Common myeloid progenitor, CD34-positive (primary cell): ENCODE results near the gene N4BP3.
"Not testable (repeated sequence)": the region's sequence is repeated elsewhere in the genome, so short reads cannot be mapped to it uniquely, and the experiment has no call there.

Experiments
- CTCF ChIA-PET: fragments of 350-600 bp; sonication (Branson Sonifier 250); formaldehyde crosslinking; loops from one replicate; lab custom pipeline; 2021; ENCODE audit warnings: antibody characterized with exemption; lab: Charles Lee
- POLR2A ChIA-PET: fragments of 350-600 bp; sonication (Branson Sonifier 250); formaldehyde crosslinking; loops from one replicate; lab custom pipeline; 2021; ENCODE audit warnings: antibody characterized with exemption; lab: Charles Lee
- DNase-seq, 3 donors: peaks; one replicate each; pipeline versions ENCODE4 v3.0.0 to v3.0.0-alpha.2; 2013
- H3K27ac ChIP-seq, 2 experiments: 1 replicate in 1 of 2; 2 replicates in 1 of 2; pipeline ENCODE4 v1.7.0; 2013; ENCODE audit warnings: inconsistent platforms in 2 of 2, low read length in 2 of 2, mild to moderate bottlenecking in 2 of 2, low read depth in 1 of 2, moderate library complexity in 1 of 2; ENCODE audit not compliant: severe bottlenecking in 2 of 2, insufficient read depth in 1 of 2, poor library complexity in 1 of 2
- H3K27me3 ChIP-seq, 5 experiments: replicated peaks in 2 of 5; 1 replicate in 3 of 5; 2 replicates in 2 of 5; pipeline versions ENCODE4 v1.6.1 to v1.7.0; 2013; ENCODE audit warnings: low read length in 4 of 5, mild to moderate bottlenecking in 2 of 5, moderate library complexity in 2 of 5, inconsistent platforms in 1 of 5; ENCODE audit not compliant: insufficient read depth in 5 of 5, control insufficient read depth in 4 of 5
- H3K36me3 ChIP-seq, 4 experiments: 1 replicate in 2 of 4; 2 replicates in 2 of 4; pipeline versions ENCODE4 v1.6.1 to v1.7.0; 2013; ENCODE audit warnings: low read length in 3 of 4, control low read depth in 1 of 4, mild to moderate bottlenecking in 1 of 4; ENCODE audit not compliant: control insufficient read depth in 4 of 4, insufficient read depth in 4 of 4
- H3K4me1 ChIP-seq, 4 experiments: 1 replicate in 3 of 4; 2 replicates in 1 of 4; pipeline versions ENCODE4 v1.6.1 to v1.7.1; 2013; ENCODE audit warnings: low read length in 3 of 4, mild to moderate bottlenecking in 3 of 4, control low read depth in 1 of 4, inconsistent platforms in 1 of 4, moderate library complexity in 1 of 4; ENCODE audit not compliant: control insufficient read depth in 4 of 4, insufficient read depth in 4 of 4; ENCODE audit errors: control extremely low read depth in 1 of 4
- H3K4me3 ChIP-seq, 7 experiments: 1 replicate in 4 of 7; 2 replicates in 3 of 7; pipeline versions ENCODE4 v1.5.1 to v1.7.0; 2013; ENCODE audit warnings: mild to moderate bottlenecking in 7 of 7, low read length in 6 of 7, moderate library complexity in 6 of 7, inconsistent platforms in 2 of 7, low read depth in 2 of 7, control low read depth in 1 of 7; ENCODE audit not compliant: insufficient read depth in 4 of 7, control insufficient read depth in 1 of 7; ENCODE audit errors: extremely low read depth in 1 of 7
- H3K9me3 ChIP-seq, 5 experiments: 1 replicate in 4 of 5; 2 replicates in 1 of 5; pipeline versions ENCODE4 v1.6.1 to v1.7.1; 2013; ENCODE audit warnings: low read length in 4 of 5, mild to moderate bottlenecking in 2 of 5, inconsistent platforms in 1 of 5, low read depth in 1 of 5, moderate library complexity in 1 of 5; ENCODE audit not compliant: control insufficient read depth in 4 of 5, insufficient read depth in 2 of 5; ENCODE audit errors: control extremely low read depth in 1 of 5
- WGBS: methylation state at CpG from one replicate; pipeline ENCODE4 v1.1.5; 2013; ENCODE audit not compliant: insufficient coverage; 5-methylcytosine and 5-hydroxymethylcytosine counted together

The N4BP3 gene

GRCh38 chr5:178081571-178082243 lies 31.6 kb upstream of the N4BP3 start:
- WGBS = 97% methylated on average over 11 of the region's 12 CpGs
- Histone ChIP-seq H3K4me1 (peaks cover 0 to 4% (median 2%) of the 10 kb centered on the region in 4 experiments), H3K27ac (no peak overlapping the region), H3K9me3 (no peaks in the 10 kb centered on the region), H3K36me3 (no peaks in the 10 kb centered on the region), H3K4me3 (no peak overlapping the region), H3K27me3 (peaks cover 0 to 7% (median 4%) of the 10 kb centered on the region in 5 experiments)
- CTCF ChIA-PET = interaction anchor here (1.1 to 12.2 kb wide), 3 partner anchors 12 to 71 kb away, joined by 3 to 458 read pairs (median 137); partner anchors contain the start of gene NHP2
- POLR2A ChIA-PET = no interaction called here
- no peak for DNase-seq

DNA sequence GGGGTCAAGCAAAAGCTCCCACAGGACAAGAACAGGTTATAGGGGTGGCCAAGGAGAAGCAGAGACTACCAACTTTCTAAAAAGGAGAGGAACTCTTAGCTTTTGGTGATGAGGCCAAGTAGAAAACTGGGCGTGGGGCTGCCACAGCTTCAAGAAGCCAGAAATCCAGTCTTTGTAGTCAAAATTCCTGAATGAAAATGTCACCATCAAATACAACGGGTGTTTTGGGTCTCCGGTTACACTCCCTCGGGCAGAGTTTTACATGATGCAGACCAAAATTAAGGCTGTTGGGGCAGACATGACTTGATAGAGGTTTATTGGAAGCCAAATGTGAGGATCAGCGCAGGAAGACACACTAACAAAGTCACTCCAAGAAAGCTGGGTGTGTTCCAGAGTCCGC lies 29.4 kb upstream of the N4BP3 start:
- ChIA-PET POLR2A (no interaction called here), CTCF (interaction anchor here (0.9 to 1.8 kb wide), 6 partner anchors 37 to 65 kb away, joined by 3 to 7 read pairs (median 4); no protein-coding TSS in a partner anchor)
- Histone ChIP-seq H3K4me3 (no peak overlapping the region), H3K4me1 (peaks cover 0 to 4% (median 2%) of the 10 kb centered on the region in 4 experiments), H3K27me3 (peaks cover 0 to 7% (median 3%) of the 10 kb centered on the region in 5 experiments), H3K27ac (no peak overlapping the region), H3K9me3 (no peaks in the 10 kb centered on the region), H3K36me3 (no peaks in the 10 kb centered on the region)
- WGBS = 100% methylated on average over 5 of the region's 6 CpGs
- DNase-seq = no peak

- ChIA-PET CTCF (interaction anchor here (1.6 kb wide), 1 partner anchor 59 kb away, joined by 6 read pairs; no protein-coding TSS in a partner anchor), POLR2A (no interaction called here)
- Histone ChIP-seq H3K27me3 (peaks cover 0 to 7% (median 3%) of the 10 kb centered on the region in 5 experiments), H3K27ac (no peak overlapping the region), H3K4me3 (no peak overlapping the region), H3K4me1 (peaks cover 0 to 4% (median 2%) of the 10 kb centered on the region in 4 experiments), H3K36me3 (no peaks in the 10 kb centered on the region), H3K9me3 (no peaks in the 10 kb centered on the region)
- no peak for DNase-seq
- 100% methylated on average over 1 of the region's 6 CpGs for WGBS
These were observed 28.0 kb upstream of the N4BP3 start for GRCh38 chr5:178085316-178085715.

DNA sequence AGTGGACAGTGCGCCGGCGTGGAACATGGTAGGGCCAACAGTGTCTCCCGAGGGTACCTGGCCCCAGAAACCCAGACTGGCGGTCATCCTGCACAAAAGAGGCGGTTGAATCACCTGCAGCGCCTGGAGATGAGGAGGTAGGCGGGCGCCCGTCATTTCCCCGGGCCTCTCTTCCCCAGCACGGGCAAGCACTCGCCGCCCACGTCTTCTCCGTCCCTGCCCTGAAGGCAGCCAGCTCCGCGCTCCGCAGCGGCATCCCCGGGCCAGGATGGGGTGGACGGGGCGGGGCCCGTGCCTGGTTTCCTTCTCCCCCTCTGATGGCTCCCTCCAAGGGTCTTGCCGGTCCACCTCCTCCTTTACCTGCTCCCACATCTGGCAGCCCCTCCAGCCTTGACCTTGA lies 27.1 kb upstream of the N4BP3 start:
- peaks cover 0 to 7% (median 3%) of the 10 kb centered on the region in 5 experiments for H3K27me3 ChIP-seq
- H3K4me3 ChIP-seq = no peak overlapping the region
- peaks cover 0 to 4% (median 2%) of the 10 kb centered on the region in 4 experiments for H3K4me1 ChIP-seq
- ChIA-PET POLR2A (no interaction called here), CTCF (interaction anchor here (1.2 kb wide), 1 partner anchor 11 kb away, joined by 5 read pairs; no protein-coding TSS in a partner anchor)
- peaks cover 0 to under 1% (median 0%) of the 10 kb centered on the region in 5 experiments for H3K9me3 ChIP-seq
- no peak for DNase-seq
- H3K36me3 ChIP-seq = no peaks in the 10 kb centered on the region
- 61% methylated on average over 24 of the region's 25 CpGs for WGBS
- H3K27ac ChIP-seq = no peak overlapping the region

- H3K4me3 ChIP-seq, H3K9me3 ChIP-seq, DNase-seq, H3K27me3 ChIP-seq, H3K36me3 ChIP-seq, H3K4me1 ChIP-seq, H3K27ac ChIP-seq, POLR2A ChIA-PET: not testable (repeated sequence)
- WGBS = 80% methylated on average over 2 of the region's 5 CpGs
- CTCF ChIA-PET = interaction anchor here (1.2 kb wide), 1 partner anchor 11 kb away, joined by 5 read pairs; no protein-coding TSS in a partner anchor
These were observed 26.1 kb upstream of the N4BP3 start for GRCh38 chr5:178087199-178087598.

- no peaks in the 10 kb centered on the region for H3K36me3 ChIP-seq
- 96% methylated on average over 6 of the region's 6 CpGs for WGBS
- POLR2A ChIA-PET = no interaction called here
- no peak for DNase-seq
- H3K4me1 ChIP-seq = peaks cover 0 to 3% (median 2%) of the 10 kb centered on the region in 4 experiments
- CTCF ChIA-PET = interaction anchor here (1.1 to 1.8 kb wide), 7 partner anchors 8 to 59 kb away, joined by 3 to 7 read pairs (median 4); no protein-coding TSS in a partner anchor
- H3K27me3 ChIP-seq = peaks cover 0 to 7% (median 0%) of the 10 kb centered on the region in 5 experiments
- H3K9me3 ChIP-seq = peaks cover 0 to 3% (median 0%) of the 10 kb centered on the region in 5 experiments
- H3K4me3 ChIP-seq = no peak overlapping the region
- H3K27ac ChIP-seq = no peak overlapping the region
These were observed 22.5 kb upstream of the N4BP3 start for GRCh38 chr5:178090856-178091255.

DNA sequence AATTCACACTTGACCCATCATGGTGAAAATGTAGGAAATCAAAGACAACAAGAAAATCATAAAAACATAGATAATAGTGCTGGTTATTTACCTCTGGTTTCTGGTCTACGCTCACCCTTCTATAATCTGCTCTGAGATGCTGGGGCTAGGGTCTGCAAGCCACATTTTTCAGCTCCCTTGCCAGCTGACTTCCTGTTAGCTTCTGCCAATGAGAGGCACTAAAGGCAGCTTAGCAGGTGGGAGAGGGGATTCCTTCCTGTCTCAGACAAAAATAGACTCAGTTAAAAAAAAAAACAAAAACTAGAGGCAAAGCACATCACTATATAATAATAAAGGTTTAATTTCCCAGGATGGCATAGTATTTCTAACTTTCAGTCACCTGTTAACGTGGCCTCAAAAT lies 20.2 kb upstream of the N4BP3 start:
- no peaks in the 10 kb centered on the region for H3K27me3 ChIP-seq
- H3K36me3 ChIP-seq = no peaks in the 10 kb centered on the region
- H3K4me1 ChIP-seq = peaks cover 0 to 3% (median 2%) of the 10 kb centered on the region in 4 experiments
- ChIA-PET POLR2A (no interaction called here), CTCF (interaction anchor here (0.6 to 0.7 kb wide), 2 partner anchors 12 to 36 kb away, joined by 3 read pairs; no protein-coding TSS in a partner anchor)
- WGBS = no CpG with 5 or more reads among the region's 2 CpGs
- no peak overlapping the region for H3K27ac ChIP-seq
- H3K9me3 ChIP-seq = peaks cover 0 to 3% (median 0%) of the 10 kb centered on the region in 5 experiments
- no peak overlapping the region for H3K4me3 ChIP-seq
- no peak for DNase-seq
